OCI-M2 (cell line): ENCODE data around the gene GGT5.
A peak's percentile ranks its signal among the peaks of the same experiment; 100 is the strongest.
"Not testable (repeated sequence)": the region's sequence is repeated elsewhere in the genome, so short reads cannot be mapped to it uniquely, and the experiment has no call there.

ENCODE experiments used
- DNase-seq: peaks from one replicate; lab custom pipeline; 2025; ENCODE audit not compliant: unreplicated experiment; lab: John Stamatoyannopoulos, UW

Gene GGT5

GRCh38 chr22:24264329-24264896 is 19.5 kb upstream of the GGT5 start:
- DNase-seq, result not testable (repeated sequence)

GRCh38 chr22:24263479-24263878 is 18.6 kb upstream of the GGT5 start:
- not testable (repeated sequence) for DNase-seq

GRCh38 chr22:24262185-24262749 is 17.4 kb upstream of the GGT5 start:
- not testable (repeated sequence) for DNase-seq

GRCh38 chr22:24259459-24259858 is 14.6 kb upstream of the GGT5 start:
- DNase-seq, result peak; percentile 17

- DNase-seq, result not testable (repeated sequence)
These were observed 11.9 kb upstream of the GGT5 start for GRCh38 chr22:24256736-24257135.

- not testable (repeated sequence) for DNase-seq
These were observed 11.3 kb upstream of the GGT5 start for GRCh38 chr22:24256136-24256535.

GRCh38 chr22:24253126-24253525 is 8.2 kb upstream of the GGT5 start:
- DNase-seq, result not testable (repeated sequence)

- not testable (repeated sequence) for DNase-seq
These were observed 6.4 kb upstream of the GGT5 start for GRCh38 chr22:24251286-24251685.

- not testable (repeated sequence) for DNase-seq
These were observed 4.5 kb upstream of the GGT5 start for GRCh38 chr22:24249413-24249812.

GRCh38 chr22:24248611-24249010 is 3.7 kb upstream of the GGT5 start:
- not testable (repeated sequence) for DNase-seq

GRCh38 chr22:24247564-24248344 is 2.9 kb upstream of the GGT5 start:
- peak; percentile 17 for DNase-seq

GRCh38 chr22:24247011-24247507 is 2.2 kb upstream of the GGT5 start:
- no peak for DNase-seq

- not testable (repeated sequence) for DNase-seq
These were observed 991 bp upstream of the GGT5 start for GRCh38 chr22:24245584-24246561.

GRCh38 chr22:24244144-24244787 is 616 bp downstream of the GGT5 start:
- no peak for DNase-seq

- DNase-seq, result not testable (repeated sequence)
These were observed 1.5 kb downstream of the GGT5 start for GRCh38 chr22:24243417-24243816.

- not testable (repeated sequence) for DNase-seq
These were observed 3.7 kb downstream of the GGT5 start for GRCh38 chr22:24240985-24241692.

- DNase-seq, result no peak
These were observed 4.5 kb downstream of the GGT5 start for GRCh38 chr22:24240381-24240780.

GRCh38 chr22:24238101-24238694 is 6.7 kb downstream of the GGT5 start:
- DNase-seq, result not testable (repeated sequence)

- DNase-seq, result no peak
These were observed 8.2 kb downstream of the GGT5 start for GRCh38 chr22:24236656-24237055.
